Thyroid gland (tissue), 4 donors: ENCODE data around the gene TBC1D23.

ENCODE experiments used
- CTCF ChIP-seq, 6 experiments: fragments of 200-600 bp in 3 of 6; fragments of 450-650 bp in 3 of 6; sonication (generic) in 3 of 6; IDR thresholded peaks; one replicate each; pipeline ENCODE4 v1.5.1; 2016 to 2019; ENCODE audit warnings: antibody characterized with exemption in 6 of 6, mild to moderate bottlenecking in 2 of 6, inconsistent platforms in 1 of 6, moderate library complexity in 1 of 6
- POLR2A ChIP-seq, 2 donors: fragments of 450-650 bp; IDR thresholded peaks; one replicate each; pipeline ENCODE4 v1.6.1; 2017; ENCODE audit warnings: antibody characterized with exemption in 2 of 2, mild to moderate bottlenecking in 2 of 2, moderate library complexity in 1 of 2

- no peak for TF ChIP-seq POLR2A (IDR thresholded peaks at IDR 0.05)
- TF ChIP-seq CTCF (IDR thresholded peaks at IDR 0.05): no peak
These were observed 79.0 kb downstream of the TBC1D23 start for GRCh38 chr3:100339786-100340185.
